NCI-H748 treated with DMSO at 0.1 percent for 48 hours (cell line): Measurements from ENCODE around the gene SREK1IP1.

Source experiments
- DNase-seq: peaks from one replicate; lab custom pipeline; 2025; lab: John Stamatoyannopoulos, UW

The SREK1IP1 gene

GRCh38 chr5:64685866-64686265 lies 82.6 kb downstream of the SREK1IP1 start:
- no peak for DNase-seq

DNA sequence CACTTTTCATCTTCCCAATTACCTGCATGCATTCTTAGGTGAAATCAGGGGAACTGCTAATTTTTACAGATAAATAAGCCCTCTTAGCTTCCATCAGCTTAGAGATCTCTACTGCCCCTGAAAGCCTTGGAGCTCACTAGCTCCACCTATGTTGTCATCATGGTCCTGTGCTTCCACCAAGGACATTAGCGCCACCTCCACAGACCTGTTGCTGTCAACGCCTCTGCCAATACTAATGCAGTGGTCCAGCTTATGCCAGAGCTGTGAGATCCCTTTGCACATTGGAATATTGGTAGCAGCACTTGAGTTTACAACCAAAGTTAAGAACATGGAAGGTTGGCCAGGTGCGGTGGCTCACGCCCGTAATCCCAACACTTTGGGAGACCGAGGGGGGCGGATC lies 85.9 kb downstream of the SREK1IP1 start:
- no peak for DNase-seq

DNA sequence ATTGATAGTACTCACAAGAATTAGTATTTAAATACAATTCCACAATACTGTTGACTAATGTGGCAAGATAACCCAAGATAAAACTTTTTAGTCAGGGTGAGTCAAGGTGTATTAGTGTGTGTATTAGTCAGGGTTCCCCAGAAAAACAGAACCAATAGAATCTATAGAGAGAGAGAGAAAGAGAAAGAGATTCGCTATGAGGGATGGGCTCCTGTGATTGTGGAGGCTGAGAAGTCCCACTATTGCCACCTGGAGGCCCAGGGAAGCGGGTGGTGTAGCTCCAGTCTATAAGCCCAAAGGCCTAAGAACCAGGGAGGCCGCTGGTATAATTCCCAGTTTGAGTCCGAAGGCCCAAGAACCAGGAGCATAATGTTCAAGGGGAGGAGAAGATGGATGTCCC lies 88.2 kb downstream of the SREK1IP1 start:
- DNase-seq: no peak

DNA sequence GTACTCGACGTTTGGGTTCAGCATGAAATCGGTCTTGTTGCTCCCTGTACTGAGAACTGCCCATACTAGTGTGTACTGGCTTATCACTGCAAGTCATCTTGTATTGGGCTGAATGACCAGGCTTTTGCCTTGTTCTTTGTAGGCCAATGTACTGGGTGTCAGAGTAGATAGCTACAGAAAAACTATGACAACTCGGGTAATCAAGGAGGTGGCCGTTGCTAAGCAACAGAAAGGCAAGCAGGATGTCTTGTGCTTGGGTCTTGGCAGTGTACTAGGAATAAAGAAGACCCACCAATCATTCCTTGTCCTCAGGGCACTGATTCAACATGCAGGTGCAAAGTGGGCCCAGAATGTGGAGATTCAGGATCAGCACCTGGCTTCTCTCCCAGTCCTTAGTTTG lies 90.1 kb downstream of the SREK1IP1 start:
- DNase-seq: no peak

DNA sequence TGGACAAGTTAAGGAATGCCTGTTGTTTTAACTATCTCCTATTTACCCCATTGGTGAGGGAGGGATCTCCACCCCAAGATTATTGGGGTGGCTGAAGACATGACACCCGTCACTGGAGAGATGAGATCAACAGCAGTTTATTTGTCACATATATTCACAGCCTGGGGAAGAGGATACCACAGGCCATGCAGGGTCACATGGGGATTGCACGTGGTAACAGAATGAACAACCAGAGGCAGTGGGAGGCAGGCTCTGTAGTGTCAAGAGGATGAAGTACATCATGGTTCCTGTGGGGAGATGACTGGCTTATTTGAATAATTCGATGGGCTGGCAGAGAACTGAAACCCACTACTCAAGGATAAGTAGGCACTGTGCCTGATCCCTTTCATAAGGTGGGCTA lies 96.8 kb downstream of the SREK1IP1 start:
- DNase-seq: no peak

DNA sequence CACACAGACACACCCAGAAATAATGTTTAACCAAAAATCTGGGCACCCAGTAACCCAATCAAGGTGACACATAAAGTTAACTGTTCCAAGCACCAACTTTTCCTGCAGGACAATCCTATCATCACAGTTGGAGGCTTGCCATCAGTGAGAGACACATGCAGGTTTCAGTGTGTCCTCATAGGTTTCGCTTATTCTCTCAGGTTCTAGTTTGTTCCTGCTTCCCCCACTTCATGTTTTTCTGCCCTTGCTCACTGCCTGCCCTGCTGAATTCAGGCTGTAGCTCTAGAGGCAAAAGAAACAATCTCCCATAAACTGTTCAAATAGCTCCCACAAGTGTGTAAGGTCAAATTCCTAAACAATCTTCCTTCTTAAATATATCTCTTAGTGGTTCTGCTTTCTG lies 98.2 kb downstream of the SREK1IP1 start:
- DNase-seq: no peak
